H1 (cell line): ENCODE measurements around the gene ATP11A. TPM values are rescaled to one million over a fixed set of nuclear protein-coding genes. Genes with fewer than 3 reads are reported as not detected.

Experiments
- CTCF ChIA-PET: fragments of 300-600 bp; sonication (Branson Sonifier 250); formaldehyde crosslinking; loops from one replicate; lab custom pipeline; 2021; ENCODE audit not compliant: partially characterized antibody; lab: Charles Lee
- POLR2A ChIA-PET: fragments of 300-600 bp; sonication (Branson Sonifier 250); formaldehyde crosslinking; loops from one replicate; lab custom pipeline; 2021; ENCODE audit warnings: inconsistent platforms; ENCODE audit not compliant: partially characterized antibody; lab: Charles Lee
- DNase-seq, 2 experiments: peaks; one replicate each; pipeline versions ENCODE4 v3.0.0 to v3.0.0-alpha.2; 2010 to 2022; ENCODE audit warnings: low spot score in 2 of 2, low read depth in 1 of 2, mixed read lengths in 1 of 2
- FAIRE-seq: peaks from 2 replicates; lab custom pipeline; 2011; peaks lifted over from hg19 to GRCh38; lab: Jason Lieb, UNC
- H2AFZ ChIP-seq: 2 replicates; pipeline ENCODE4 v1.8.1; 2012; ENCODE audit warnings: low read length, inconsistent platforms
- H2AK5ac ChIP-seq: 2 replicates; pipeline ENCODE4 v1.6.1; 2013; ENCODE audit warnings: low read depth, low read length
- H2BK120ac ChIP-seq: replicated peaks from 2 replicates; pipeline ENCODE3; 2013; ENCODE audit warnings: low read depth, low read length, inconsistent platforms
- H2BK12ac ChIP-seq: 2 replicates; pipeline ENCODE4 v1.6.1; 2013; ENCODE audit warnings: low read depth, low read length
- H2BK15ac ChIP-seq: 2 replicates; pipeline ENCODE4 v1.6.1; 2013; ENCODE audit warnings: low read length
- H2BK20ac ChIP-seq: 2 replicates; pipeline ENCODE4 v1.6.1; 2013; ENCODE audit warnings: low read length
- H2BK5ac ChIP-seq: 2 replicates; pipeline ENCODE4 v1.6.1; 2013; ENCODE audit warnings: low read depth, low read length
- H3K14ac ChIP-seq: 2 replicates; pipeline ENCODE4 v1.6.1; 2013; ENCODE audit warnings: inconsistent platforms; ENCODE audit not compliant: insufficient read length
- H3K18ac ChIP-seq: 2 replicates; pipeline ENCODE4 v1.6.1; 2013; ENCODE audit warnings: low read length; ENCODE audit errors: extremely low read depth
- H3K23ac ChIP-seq: 2 replicates; pipeline ENCODE4 v1.6.1; 2013; ENCODE audit warnings: inconsistent platforms; ENCODE audit not compliant: insufficient read length
- H3K23me2 ChIP-seq: 2 replicates; pipeline ENCODE4 v1.6.1; 2013; ENCODE audit warnings: low read depth, low read length
- H3K27ac ChIP-seq: 2 replicates; pipeline ENCODE4 v1.6.1; 2011; ENCODE audit warnings: low read depth, low read length, inconsistent platforms
- H3K27me3 ChIP-seq, 4 experiments: replicated peaks in 1 of 4; 1 replicate in 1 of 4; 2 replicates in 3 of 4; pipeline versions ENCODE4 v1.6.1 to v1.8.1; 2011 to 2013; ENCODE audit warnings: low read length in 3 of 4, mild to moderate bottlenecking in 3 of 4, inconsistent platforms in 2 of 4, mixed read lengths in 2 of 4, moderate library complexity in 1 of 4; ENCODE audit not compliant: control insufficient read depth in 3 of 4, insufficient read depth in 3 of 4; ENCODE audit errors: extremely low read depth in 1 of 4
- H3K36me3 ChIP-seq, 4 experiments: 2 replicates each; pipeline versions ENCODE4 v1.6.1 to v1.8.1; 2011 to 2013; ENCODE audit warnings: mild to moderate bottlenecking in 4 of 4, low read length in 3 of 4, moderate library complexity in 2 of 4, control low read depth in 1 of 4, inconsistent platforms in 1 of 4; ENCODE audit not compliant: insufficient read depth in 4 of 4, control insufficient read depth in 2 of 4
- H3K4ac ChIP-seq: replicated peaks from 2 replicates; pipeline ENCODE3; 2013; ENCODE audit warnings: low read length, low read depth, mixed read lengths, inconsistent platforms; ENCODE audit not compliant: insufficient read length
- H3K4me1 ChIP-seq, 4 experiments: replicated peaks in 1 of 4; 1 replicate in 1 of 4; 2 replicates in 3 of 4; pipeline versions ENCODE4 v1.6.1 to v1.8.1; 2011 to 2013; ENCODE audit warnings: low read length in 3 of 4, inconsistent platforms in 2 of 4, mixed read lengths in 1 of 4; ENCODE audit not compliant: insufficient read depth in 4 of 4, control insufficient read depth in 3 of 4
- H3K4me2 ChIP-seq, 2 experiments: 2 replicates each; pipeline versions ENCODE4 v1.6.1 to v1.8.1; 2011 to 2013; ENCODE audit warnings: low read depth in 2 of 2, low read length in 2 of 2, control low read depth in 1 of 2, inconsistent platforms in 1 of 2, mild to moderate bottlenecking in 1 of 2; ENCODE audit not compliant: insufficient read depth in 1 of 2
- H3K4me3 ChIP-seq, 4 experiments: fragments of 200-600, 300-600 bp in 1 of 4; sonication (generic), shearing (Covaris generic), sonication (Bioruptor Twin) in 1 of 4; 2 replicates each; pipeline versions ENCODE4 v1.5.1 to v1.8.1; 2011 to 2016; ENCODE audit warnings: low read length in 4 of 4, low read depth in 3 of 4, control low read depth in 2 of 4, inconsistent platforms in 2 of 4, mild to moderate bottlenecking in 2 of 4, mixed read lengths in 1 of 4, moderate library complexity in 1 of 4; ENCODE audit not compliant: insufficient read depth in 2 of 4; ENCODE audit errors: extremely low read depth in 1 of 4
- H3K56ac ChIP-seq: replicated peaks from 2 replicates; pipeline ENCODE3; 2013; ENCODE audit warnings: low read depth, mild to moderate bottlenecking, mixed read lengths, low read length, inconsistent platforms; ENCODE audit not compliant: insufficient read length
- H3K79me1 ChIP-seq: 2 replicates; pipeline ENCODE4 v1.6.1; 2013; ENCODE audit warnings: low read depth, low read length, control low read depth
- H3K79me2 ChIP-seq, 2 experiments: 2 replicates each; pipeline versions ENCODE4 v1.6.1 to v1.8.1; 2012 to 2013; ENCODE audit warnings: low read length in 2 of 2, mild to moderate bottlenecking in 2 of 2, inconsistent platforms in 1 of 2; ENCODE audit not compliant: insufficient read depth in 2 of 2, control insufficient read depth in 1 of 2
- H3K9ac ChIP-seq, 4 experiments: replicated peaks in 1 of 4; 1 replicate in 1 of 4; 2 replicates in 3 of 4; pipeline versions ENCODE4 v1.6.1 to v1.8.1; 2011 to 2013; ENCODE audit warnings: low read depth in 3 of 4, low read length in 3 of 4, control low read depth in 2 of 4, mild to moderate bottlenecking in 2 of 4, moderate library complexity in 2 of 4, inconsistent platforms in 1 of 4; ENCODE audit errors: extremely low read depth in 1 of 4
- H3K9me3 ChIP-seq, 2 experiments: 2 replicates each; pipeline versions ENCODE4 v1.6.1 to v1.8.1; 2012 to 2013; ENCODE audit warnings: mild to moderate bottlenecking in 2 of 2, moderate library complexity in 2 of 2, control low read depth in 1 of 2, inconsistent platforms in 1 of 2, low read depth in 1 of 2, low read length in 1 of 2, mixed read lengths in 1 of 2; ENCODE audit not compliant: insufficient read depth in 2 of 2
- H4K20me1 ChIP-seq, 2 experiments: replicated peaks in 1 of 2; 2 replicates each; pipeline versions ENCODE3 to v1.8.1; 2011 to 2013; ENCODE audit warnings: inconsistent platforms in 2 of 2, low read length in 2 of 2, mild to moderate bottlenecking in 1 of 2; ENCODE audit not compliant: insufficient read depth in 2 of 2, control insufficient read depth in 1 of 2
- H4K5ac ChIP-seq: 2 replicates; pipeline ENCODE4 v1.6.1; 2013; ENCODE audit warnings: low read length, low read depth, mixed read lengths, inconsistent platforms; ENCODE audit not compliant: insufficient read length
- H4K8ac ChIP-seq: 2 replicates; pipeline ENCODE4 v1.8.0; 2013; ENCODE audit warnings: mild to moderate bottlenecking, moderate library complexity, low read length, inconsistent platforms; ENCODE audit not compliant: insufficient read depth; ENCODE audit errors: extremely low read depth
- H4K91ac ChIP-seq: replicated peaks from 2 replicates; pipeline ENCODE3; 2013; ENCODE audit warnings: low read length, mixed read lengths, inconsistent platforms; ENCODE audit not compliant: insufficient read length
- CHD2 ChIP-seq: IDR thresholded peaks from 2 replicates; pipeline ENCODE4 v1.6.1; 2012; ENCODE audit warnings: low read length, improper control_type of control experiment
- SAP30 ChIP-seq: fragments of 300-600 bp; sonication (generic); IDR thresholded peaks from 2 replicates; pipeline ENCODE4 v1.7.1; 2012; ENCODE audit warnings: low read length, moderate library complexity, mild to moderate bottlenecking, inconsistent platforms; ENCODE audit not compliant: insufficient read depth, insufficient replicate concordance
- SIRT6 ChIP-seq: IDR thresholded peaks from one replicate; pipeline ENCODE4 v1.7.1; 2012; ENCODE audit warnings: low read length, inconsistent platforms
- WGBS, 2 experiments: shearing (Covaris generic) in 1 of 2; methylation state at CpG; one replicate each; pipeline versions ENCODE4 v1.1.6 to v1.1.7; 2013 to 2015; ENCODE audit warnings: low lambda C conversion rate in 2 of 2, mixed read lengths in 2 of 2, inconsistent platforms in 1 of 2, low coverage in 1 of 2, missing lambda C conversion rate in 1 of 2; ENCODE audit not compliant: insufficient replicate concordance in 2 of 2, insufficient coverage in 1 of 2, insufficient read length in 1 of 2; ENCODE audit errors: extremely low coverage in 1 of 2, missing lambda C conversion rate in 1 of 2; 5-methylcytosine and 5-hydroxymethylcytosine counted together
- polyA plus RNA-seq, 7 experiments: library from polyadenylated mRNA; depleted of rRNA in 3 of 7; stranded (reverse) in 5 of 7; unstranded in 2 of 7; fragments of >200 nt in 5 of 7; fragments of 200-250 nt in 2 of 7; gene quantifications; 1 replicate in 5 of 7; 2 replicates in 1 of 7; 4 replicates in 1 of 7; pipeline versions ENCODE4 v1.2.1 to v1.2.3, GENCODE V29; 2011 to 2013; ENCODE audit warnings: missing spikeins in 2 of 7, mixed read lengths in 2 of 7
- total RNA-seq: library from RNA; stranded (reverse); fragmentation: NEBNext Ultra II Directional; extraction: Animal tissue kit (Norgen Biotek cat#: 25700); gene quantifications from 2 replicates; pipeline ENCODE4 v1.2.1, GENCODE V29; 2021

Gene ATP11A
- total and polyA plus RNA-seq, 2 of the 8 experiments (the other 6 are each of a cell fraction or from before 2014, with no cell fraction given): 28.8 to 72.9 TPM

- POLR2A ChIA-PET: no interaction called here
- CTCF ChIA-PET: interaction anchor here (0.8 to 1.8 kb wide), 4 partner anchors 9 to 186 kb away, joined by 3 to 7 read pairs (median 3); no protein-coding TSS in a partner anchor
- Histone ChIP-seq H4K20me1 (no peaks in the 10 kb centered on the region), H3K4me2 (no peak overlapping the region), H3K27me3 (no peaks in the 10 kb centered on the region), H3K14ac (no peak overlapping the region), H3K18ac (no peak overlapping the region), H2AFZ (no peak overlapping the region), H2BK12ac (no peak overlapping the region), H3K36me3 (no peaks in the 10 kb centered on the region), H4K8ac (no peak overlapping the region; the same call in 1 of the 2 replicates), H3K23ac (no peak overlapping the region), H3K79me2 (no peaks in the 10 kb centered on the region), H4K5ac (no peak overlapping the region), H3K23me2 (no peaks in the 10 kb centered on the region), H2BK20ac (0 out of 2 replicates have a peak overlapping the region, but pooled peaks have one; percentile 25), H3K4ac (no peak overlapping the region), H2BK15ac (0 out of 2 replicates have a peak overlapping the region, but pooled peaks have one; percentile 33), H4K91ac (no peak overlapping the region), H3K4me1 (peaks cover 0 to 3% (median 0%) of the 10 kb centered on the region in 4 experiments; a peak in 1 of 7 replicates), H3K9ac (no peak overlapping the region), H2AK5ac (no peak overlapping the region), H3K9me3 (no peaks in the 10 kb centered on the region), H3K79me1 (no peaks in the 10 kb centered on the region), H2BK5ac (no peak overlapping the region), H3K27ac (no peak overlapping the region), H2BK120ac (no peak overlapping the region), H3K56ac (no peak overlapping the region), H3K4me3 (no peak overlapping the region)
- TF ChIP-seq SAP30 (no peak), SIRT6 (no peak), CHD2 (no peak)
- DNase-seq: no peak
- FAIRE-seq: no peak
- WGBS, 2 experiments: 87% methylated on average over 14 of the region's 14 CpGs; no CpG with 5 or more reads in 1 of the 2 experiments
Observed at GRCh38 chr13:112647256-112647655, 42.6 kb upstream of the ATP11A start.
